HS-27A (cell line): ENCODE results near the gene SKP1.
A peak's percentile ranks its signal among the peaks of the same experiment; 100 is the strongest.
"Not testable (repeated sequence)": the region's sequence is repeated elsewhere in the genome, so short reads cannot be mapped to it uniquely, and the experiment has no call there.

Experiments used
- DNase-seq: peaks from one replicate; pipeline ENCODE4 v3.0.0-alpha.2; 2012; ENCODE audit warnings: low read depth, missing footprints

SKP1 gene

GRCh38 chr5:134177369-134178095, 782 bp upstream of the SKP1 start:
- no peak for DNase-seq

- no peak for DNase-seq
Measured at GRCh38 chr5:134175921-134176510, 734 bp downstream of the SKP1 start.

GRCh38 chr5:134174841-134175839, 1.6 kb downstream of the SKP1 start:
- DNase-seq: no peak

- no peak for DNase-seq
Measured at GRCh38 chr5:134171972-134172371, 4.8 kb downstream of the SKP1 start.

- DNase-seq: no peak
Measured at GRCh38 chr5:134162592-134162991, 14.2 kb downstream of the SKP1 start.

- DNase-seq: no peak
Measured at GRCh38 chr5:134161513-134162395, 15.0 kb downstream of the SKP1 start.

- no peak for DNase-seq
Measured at GRCh38 chr5:134153657-134154056, 23.1 kb downstream of the SKP1 start.

- DNase-seq: no peak
Measured at GRCh38 chr5:134153241-134153640, 23.5 kb downstream of the SKP1 start.

GRCh38 chr5:134152173-134152832, 24.4 kb downstream of the SKP1 start:
- DNase-seq: not testable (repeated sequence)

GRCh38 chr5:134151723-134152122, 25.0 kb downstream of the SKP1 start:
- no peak for DNase-seq

GRCh38 chr5:134149571-134150303, 27.0 kb downstream of the SKP1 start:
- no peak for DNase-seq

GRCh38 chr5:134148986-134149539, 27.7 kb downstream of the SKP1 start:
- no peak for DNase-seq

- no peak for DNase-seq
Measured at GRCh38 chr5:134148316-134148715, 28.4 kb downstream of the SKP1 start.

- no peak for DNase-seq
Measured at GRCh38 chr5:134146651-134147518, 29.9 kb downstream of the SKP1 start.

- peak; percentile 20 for DNase-seq
Measured at GRCh38 chr5:134145779-134146581, 30.8 kb downstream of the SKP1 start.

- no peak for DNase-seq
Measured at GRCh38 chr5:134145041-134145757, 31.6 kb downstream of the SKP1 start.
